Measurements from ENCODE around the gene LUC7L2.

The LUC7L2 gene

DNA sequence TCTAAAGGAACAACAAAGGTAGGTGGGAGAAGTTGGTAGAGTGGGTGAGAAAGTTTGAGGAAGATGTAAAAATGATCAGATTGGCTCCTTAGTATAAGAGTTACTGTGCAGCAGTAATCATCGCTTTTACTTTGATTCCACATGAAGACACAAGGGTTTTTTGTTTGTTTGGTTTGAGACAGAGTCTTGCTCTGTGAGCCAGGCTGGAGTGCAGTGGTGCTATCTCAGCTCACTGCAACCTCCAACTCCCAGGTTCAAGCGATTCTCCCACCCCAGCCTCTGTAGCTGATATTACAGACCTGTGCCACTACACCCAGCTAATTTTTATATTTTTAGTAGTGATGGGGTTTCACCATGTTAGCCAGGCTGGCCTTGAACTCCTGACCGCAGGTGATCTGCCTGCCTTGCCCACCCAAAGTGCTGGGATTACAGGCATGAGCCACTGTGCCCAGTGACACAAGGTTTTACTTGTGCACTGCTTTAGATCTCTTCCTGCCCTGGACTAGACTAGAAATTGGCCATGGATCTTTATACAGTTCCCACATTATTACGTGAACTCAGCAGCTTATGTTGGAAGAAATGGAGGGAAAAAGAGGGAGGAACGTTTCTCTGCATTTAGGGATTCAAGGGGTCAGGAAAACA is 10.7 kb downstream of the LUC7L2 start:
- Histone ChIP-seq H3K4me2 (ENCODE audit: low read depth, low read length) (no peak overlapping the region), H3K27me3 (replicated peaks; ENCODE audit: insufficient read depth, low read length) (no peaks in the 10 kb centered on the region), H2AFZ (ENCODE audit: low read length) (no peak overlapping the region), H4K20me1 (ENCODE audit: insufficient read depth, low read length) (peaks cover 92% of the 10 kb centered on the region), H3F3A (ENCODE audit: insufficient read depth, low read length) (no peaks in the 10 kb centered on the region), H3K27ac (ENCODE audit: low read length) (no peak overlapping the region), H3K4me1 (ENCODE audit: low read length) (no peaks in the 10 kb centered on the region), H3K36me3 (replicated peaks; ENCODE audit: insufficient read depth, low read length) (peaks cover 5% of the 10 kb centered on the region; the same call in 1 of the 2 replicates), H3K9me3 (replicated peaks; ENCODE audit: insufficient read depth, low read length) (no peaks in the 10 kb centered on the region), H3K9me2 (replicated peaks; ENCODE audit: insufficient read depth, low read length) (no peaks in the 10 kb centered on the region), H3K4me3 (ENCODE audit: low read length) (no peak overlapping the region), H3K9ac (ENCODE audit: low read length) (no peak overlapping the region), H3K79me2 (ENCODE audit: low read length) (peaks cover 100% of the 10 kb centered on the region)
- no peak for DNase-seq
- TF ChIP-seq EZH2phosphoT487 (IDR thresholded peaks at IDR 0.05; ENCODE audit: low read length) = no peak
- TF ChIP-seq EZH2 (optimal IDR thresholded peaks at IDR 0.05; ENCODE audit: low read depth, low read length) = no peak
- TF ChIP-seq, protein P1, sequence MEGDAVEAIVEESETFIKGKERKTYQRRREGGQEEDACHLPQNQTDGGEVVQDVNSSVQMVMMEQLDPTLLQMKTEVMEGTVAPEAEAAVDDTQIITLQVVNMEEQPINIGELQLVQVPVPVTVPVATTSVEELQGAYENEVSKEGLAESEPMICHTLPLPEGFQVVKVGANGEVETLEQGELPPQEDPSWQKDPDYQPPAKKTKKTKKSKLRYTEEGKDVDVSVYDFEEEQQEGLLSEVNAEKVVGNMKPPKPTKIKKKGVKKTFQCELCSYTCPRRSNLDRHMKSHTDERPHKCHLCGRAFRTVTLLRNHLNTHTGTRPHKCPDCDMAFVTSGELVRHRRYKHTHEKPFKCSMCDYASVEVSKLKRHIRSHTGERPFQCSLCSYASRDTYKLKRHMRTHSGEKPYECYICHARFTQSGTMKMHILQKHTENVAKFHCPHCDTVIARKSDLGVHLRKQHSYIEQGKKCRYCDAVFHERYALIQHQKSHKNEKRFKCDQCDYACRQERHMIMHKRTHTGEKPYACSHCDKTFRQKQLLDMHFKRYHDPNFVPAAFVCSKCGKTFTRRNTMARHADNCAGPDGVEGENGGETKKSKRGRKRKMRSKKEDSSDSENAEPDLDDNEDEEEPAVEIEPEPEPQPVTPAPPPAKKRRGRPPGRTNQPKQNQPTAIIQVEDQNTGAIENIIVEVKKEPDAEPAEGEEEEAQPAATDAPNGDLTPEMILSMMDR (IDR thresholded peaks at IDR 0.05; ENCODE audit: low read length) = no peak

GRCh38 chr7:139370943-139371313 is 11.2 kb downstream of the LUC7L2 start:
- no peak for DNase-seq
- Histone ChIP-seq H3K36me3 (replicated peaks; ENCODE audit: insufficient read depth, low read length) (peaks cover 9% of the 10 kb centered on the region; the same call in 1 of the 2 replicates), H4K20me1 (ENCODE audit: insufficient read depth, low read length) (peaks cover 92% of the 10 kb centered on the region)

DNA sequence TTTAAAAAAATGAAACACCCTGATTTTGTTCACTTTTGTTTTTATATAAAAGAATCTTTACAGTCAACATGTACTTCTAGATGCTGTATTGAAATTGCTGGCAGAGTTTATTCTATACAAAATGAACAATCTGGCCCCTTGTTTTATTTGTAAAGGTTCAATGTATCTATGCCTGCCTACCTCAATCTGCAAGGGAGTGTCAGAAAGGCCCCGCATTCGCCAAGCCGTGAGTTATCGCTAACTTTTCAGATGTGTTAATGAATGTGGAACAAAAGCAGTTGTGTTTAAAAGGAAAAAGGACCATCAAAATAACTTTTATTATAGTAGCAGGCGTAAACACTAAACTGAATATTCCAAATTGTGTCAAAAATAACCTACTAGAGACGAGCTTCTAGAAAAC is 14.6 kb downstream of the LUC7L2 start:
- peaks cover 19% of the 10 kb centered on the region; the same call in 1 of the 2 replicates for H3K36me3 ChIP-seq (replicated peaks; ENCODE audit: insufficient read depth, low read length)
- H4K20me1 ChIP-seq (ENCODE audit: insufficient read depth, low read length) = peaks cover 81% of the 10 kb centered on the region

More at GRCh38 chr7:139370943-139371313, 11.2 kb downstream of the LUC7L2 start:
- H2AFZ ChIP-seq (ENCODE audit: low read length) = no peak overlapping the region
- H3K9ac ChIP-seq (ENCODE audit: low read length) = no peak overlapping the region
- H3K9me3 ChIP-seq (replicated peaks; ENCODE audit: insufficient read depth, low read length) = no peaks in the 10 kb centered on the region
- H3K27ac ChIP-seq (ENCODE audit: low read length) = no peak overlapping the region
- H3K27me3 ChIP-seq (replicated peaks; ENCODE audit: insufficient read depth, low read length) = no peaks in the 10 kb centered on the region
- peaks cover 100% of the 10 kb centered on the region for H3K79me2 ChIP-seq (ENCODE audit: low read length)
- no peaks in the 10 kb centered on the region for H3F3A ChIP-seq (ENCODE audit: insufficient read depth, low read length)
- no peaks in the 10 kb centered on the region for H3K4me1 ChIP-seq (ENCODE audit: low read length)
- no peaks in the 10 kb centered on the region for H3K9me2 ChIP-seq (replicated peaks; ENCODE audit: insufficient read depth, low read length)
- no peak overlapping the region for H3K4me3 ChIP-seq (ENCODE audit: low read length)
- no peak for TF ChIP-seq EZH2 (optimal IDR thresholded peaks at IDR 0.05; ENCODE audit: low read depth, low read length)
- TF ChIP-seq, protein P1 (IDR thresholded peaks at IDR 0.05; ENCODE audit: low read length) = no peak
- no peak for TF ChIP-seq EZH2phosphoT487 (IDR thresholded peaks at IDR 0.05; ENCODE audit: low read length)
- H3K4me2 ChIP-seq (ENCODE audit: low read depth, low read length) = no peak overlapping the region

More for the DNA sequence above, 14.6 kb downstream of the LUC7L2 start:
- Histone ChIP-seq H3K9me2 (replicated peaks; ENCODE audit: insufficient read depth, low read length) (no peaks in the 10 kb centered on the region), H3K79me2 (ENCODE audit: low read length) (peaks cover 95% of the 10 kb centered on the region), H3K27ac (ENCODE audit: low read length) (no peak overlapping the region), H3K27me3 (replicated peaks; ENCODE audit: insufficient read depth, low read length) (no peaks in the 10 kb centered on the region), H3K9ac (ENCODE audit: low read length) (no peak overlapping the region), H3K4me1 (ENCODE audit: low read length) (no peaks in the 10 kb centered on the region), H3F3A (ENCODE audit: insufficient read depth, low read length) (no peaks in the 10 kb centered on the region), H3K4me2 (ENCODE audit: low read depth, low read length) (no peak overlapping the region), H2AFZ (ENCODE audit: low read length) (no peak overlapping the region), H3K4me3 (ENCODE audit: low read length) (no peak overlapping the region), H3K9me3 (replicated peaks; ENCODE audit: insufficient read depth, low read length) (no peaks in the 10 kb centered on the region)
- TF ChIP-seq, protein P1 (IDR thresholded peaks at IDR 0.05; ENCODE audit: low read length) = no peak
- no peak for TF ChIP-seq EZH2 (optimal IDR thresholded peaks at IDR 0.05; ENCODE audit: low read depth, low read length)
- no peak for TF ChIP-seq EZH2phosphoT487 (IDR thresholded peaks at IDR 0.05; ENCODE audit: low read length)
- no peak for DNase-seq

Data from MM.1S (cell line).